PC-3 (cell line): ENCODE data around the gene IGFALS.

Experiments used
- CTCF ChIP-seq: fragments of 300-600 bp; sonication (generic); conservative IDR thresholded peaks from 2 replicates; pipeline ENCODE4 v1.5.1; 2017; ENCODE audit warnings: antibody characterized with exemption, low read depth, mild to moderate bottlenecking, low read length
- EZH2 ChIP-seq: fragments of 300-600 bp; sonication (generic); IDR thresholded peaks from one replicate; pipeline ENCODE4 v1.6.1; 2017; ENCODE audit warnings: antibody characterized with exemption, mild to moderate bottlenecking, low read length; ENCODE audit not compliant: unreplicated experiment
- EZH2phosphoT487 ChIP-seq: fragments of 300-600 bp; sonication (generic); IDR thresholded peaks from 2 replicates; pipeline ENCODE4 v1.6.1; 2018; ENCODE audit warnings: mild to moderate bottlenecking, antibody characterized with exemption, low read length, borderline replicate concordance

DNA sequence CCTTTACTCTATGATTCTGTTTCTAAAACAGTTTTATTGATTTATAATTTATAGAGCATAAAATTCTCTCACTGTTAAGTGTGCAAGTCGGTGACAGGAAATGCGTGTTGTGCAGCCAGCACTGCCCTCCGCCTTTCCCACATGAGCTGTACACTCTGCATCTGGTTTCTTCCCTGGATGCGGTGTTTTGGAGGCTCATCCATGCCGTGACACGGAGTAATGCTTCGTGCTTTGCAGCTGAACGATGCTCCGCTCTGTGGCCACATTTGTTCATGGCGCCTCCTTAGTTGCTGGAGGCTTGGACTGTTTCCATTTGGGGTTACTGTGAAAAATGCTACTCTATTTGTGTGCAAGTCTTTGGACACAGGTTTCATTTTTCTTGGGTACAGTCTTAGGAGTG lies 7.2 kb upstream of the IGFALS start:
- TF ChIP-seq CTCF (no peak), EZH2 (no peak), EZH2phosphoT487 (no peak)
